Right lobe of liver (tissue), 6 donors: Measurements from ENCODE around the gene SPAG16. TPM values are rescaled to one million over a fixed set of nuclear protein-coding genes. Genes with fewer than 3 reads are reported as not detected.

Source experiments
- ATAC-seq, 4 donors: fragments of 200-7000 bp; cut with Tn5 transposase; one replicate each; pipeline ENCODE4 v1.9.1; 2020; ENCODE audit warnings: mild to moderate bottlenecking in 4 of 4, moderate library complexity in 4 of 4
- DNase-seq, 3 donors: peaks; one replicate each; pipeline ENCODE4 v3.0.0-alpha.2; 2020
- H3K27ac ChIP-seq, 3 donors: fragments of 200-600 bp; one replicate each; pipeline ENCODE4 v1.8.0; 2022
- H3K27me3 ChIP-seq, 2 donors: fragments of 200-600 bp; one replicate each; pipeline ENCODE4 v1.8.0; 2022
- H3K36me3 ChIP-seq, 4 donors: fragments of 200-600 bp; sonication (generic) in 1 of 4; one replicate each; pipeline versions ENCODE4 v1.5.1 to v1.8.0; 2017 to 2022; ENCODE audit warnings: control low read depth in 1 of 4
- H3K4me1 ChIP-seq, 4 donors: fragments of 200-600 bp; sonication (generic) in 1 of 4; one replicate each; pipeline versions ENCODE4 v1.5.1 to v1.8.0; 2017 to 2022; ENCODE audit warnings: control low read depth in 1 of 4
- H3K4me3 ChIP-seq, 3 donors: fragments of 200-600 bp; one replicate each; pipeline ENCODE4 v1.8.0; 2022
- H3K9me3 ChIP-seq, 4 donors: fragments of 200-600 bp; sonication (generic) in 1 of 4; one replicate each; pipeline versions ENCODE4 v1.5.1 to v1.8.0; 2017 to 2022; ENCODE audit warnings: control low read depth in 1 of 4
- POLR2A ChIP-seq: fragments of 450-650 bp; IDR thresholded peaks from one replicate; pipeline ENCODE4 v1.6.1; 2017; ENCODE audit warnings: antibody characterized with exemption, mild to moderate bottlenecking
- whole genome bisulfite sequencing: methylation state at CpG from one replicate; pipeline ENCODE4 v1.1.6; 2018; ENCODE audit warnings: low coverage, low lambda C conversion rate; ENCODE audit not compliant: insufficient coverage; ENCODE audit errors: missing lambda C conversion rate; 5-methylcytosine and 5-hydroxymethylcytosine counted together
- intact Hi-C, 2 donors: fragments of 100-400 bp; cut with DNase I; formaldehyde crosslinking; loops; one replicate each; pipeline versions ENCODE4 v1.11.2 to v1.14.1; 2022
- total RNA-seq, 6 experiments: library from RNA; depleted of rRNA in 2 of 6; stranded (reverse); fragments of >200 nt in 2 of 6; fragmentation: NEBNext Ultra II Directional in 3 of 6; extraction: Animal tissue kit (Norgen Biotek cat#: 25700) in 3 of 6; gene quantifications; one replicate each; pipeline versions ENCODE4 v1.1.0 to v1.2.4, GENCODE V29; 2016 to 2023
- TF ChIP-seq, protein P1 (sequence below), 4 donors: fragments of 200-600 bp in 3 of 4; fragments of 450-650 bp in 1 of 4; IDR thresholded peaks; one replicate each; pipeline versions ENCODE4 v1.5.1 to v1.8.0; 2016 to 2022; ENCODE audit warnings: antibody characterized with exemption in 4 of 4, mild to moderate bottlenecking in 2 of 4
- donor health status: DM: no; HTN: yes; CAD: no.
- donor health status: DM: no; HTN: no; CAD: no.
- donor health status: DM: no; HTN: no; CAD: no.
- donor health status: DM: no; HTN: yes; CAD: no.
- donor health status: DM: no; HTN: yes; CAD: no.

Gene SPAG16
- total RNA-seq, 6 experiments from 2014 or later: 7.2 to 15.3 (median 9.0) TPM

DNA sequence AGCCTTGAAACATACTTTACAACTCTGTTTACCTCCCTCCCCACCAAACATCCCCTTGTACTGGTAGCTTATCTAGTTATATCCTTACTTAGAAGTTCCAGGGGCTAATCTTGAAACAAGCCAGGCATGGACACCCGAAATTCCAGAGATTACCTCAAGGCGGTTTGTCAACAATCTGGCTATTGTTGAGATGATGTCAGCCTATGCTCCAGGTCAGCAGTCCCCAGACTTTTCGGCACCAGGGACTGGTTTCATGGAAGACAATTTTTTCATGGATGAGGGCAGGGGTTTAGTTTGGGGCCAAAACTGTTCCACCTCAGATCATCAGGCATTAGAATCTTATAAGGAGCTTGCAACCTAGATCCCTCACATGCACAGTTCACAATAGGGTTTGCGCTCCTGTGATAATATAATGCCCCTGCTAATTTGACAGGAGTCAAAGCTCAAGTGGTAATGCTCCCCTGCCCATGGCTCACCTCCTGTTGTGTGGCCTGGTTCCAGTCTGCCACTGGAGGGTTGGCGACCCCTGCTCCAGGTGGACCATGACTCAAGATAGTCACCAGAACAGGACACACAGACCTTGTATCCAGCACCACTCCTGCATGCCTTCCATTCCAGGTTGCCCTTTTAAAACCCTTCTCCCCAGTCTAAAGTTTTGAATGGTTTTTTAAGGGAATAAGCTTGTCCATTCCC, 171.2 kb downstream of the SPAG16 start:
- Histone ChIP-seq H3K4me3 (no peak overlapping the region), H3K4me1 (no peaks in the 10 kb centered on the region), H3K27ac (no peak overlapping the region), H3K9me3 (no peaks in the 10 kb centered on the region), H3K27me3 (no peaks in the 10 kb centered on the region), H3K36me3 (no peaks in the 10 kb centered on the region)
- WGBS: 55% methylated on average over 4 of the region's 5 CpGs
- TF ChIP-seq, protein P1, sequence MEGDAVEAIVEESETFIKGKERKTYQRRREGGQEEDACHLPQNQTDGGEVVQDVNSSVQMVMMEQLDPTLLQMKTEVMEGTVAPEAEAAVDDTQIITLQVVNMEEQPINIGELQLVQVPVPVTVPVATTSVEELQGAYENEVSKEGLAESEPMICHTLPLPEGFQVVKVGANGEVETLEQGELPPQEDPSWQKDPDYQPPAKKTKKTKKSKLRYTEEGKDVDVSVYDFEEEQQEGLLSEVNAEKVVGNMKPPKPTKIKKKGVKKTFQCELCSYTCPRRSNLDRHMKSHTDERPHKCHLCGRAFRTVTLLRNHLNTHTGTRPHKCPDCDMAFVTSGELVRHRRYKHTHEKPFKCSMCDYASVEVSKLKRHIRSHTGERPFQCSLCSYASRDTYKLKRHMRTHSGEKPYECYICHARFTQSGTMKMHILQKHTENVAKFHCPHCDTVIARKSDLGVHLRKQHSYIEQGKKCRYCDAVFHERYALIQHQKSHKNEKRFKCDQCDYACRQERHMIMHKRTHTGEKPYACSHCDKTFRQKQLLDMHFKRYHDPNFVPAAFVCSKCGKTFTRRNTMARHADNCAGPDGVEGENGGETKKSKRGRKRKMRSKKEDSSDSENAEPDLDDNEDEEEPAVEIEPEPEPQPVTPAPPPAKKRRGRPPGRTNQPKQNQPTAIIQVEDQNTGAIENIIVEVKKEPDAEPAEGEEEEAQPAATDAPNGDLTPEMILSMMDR (IDR thresholded peaks at IDR 0.05): no peak
- no peak for TF ChIP-seq POLR2A
- DNase-seq (no peak), ATAC-seq (no peak)
- intact Hi-C loops: no loop called here

DNA sequence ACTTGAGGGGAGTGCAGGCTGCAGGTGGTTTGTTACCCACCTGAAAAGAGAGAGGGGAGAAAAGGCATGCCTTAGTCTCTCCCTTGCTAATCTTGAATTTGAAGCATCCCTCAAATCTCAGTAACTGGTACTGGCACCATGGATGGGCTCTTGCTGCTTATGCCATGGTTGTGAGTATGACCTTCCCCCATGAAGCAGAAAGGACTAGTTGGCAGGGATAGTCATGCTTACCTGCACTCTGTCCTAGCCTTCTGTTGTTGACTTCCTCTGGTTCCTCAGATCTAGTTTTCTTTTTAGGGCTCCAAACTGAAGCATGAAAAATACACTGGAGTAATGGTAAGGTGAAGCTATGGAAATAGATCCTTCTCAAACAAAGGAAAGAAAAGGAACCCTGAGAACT, 191.2 kb downstream of the SPAG16 start:
- Histone ChIP-seq H3K36me3 (no peaks in the 10 kb centered on the region), H3K27me3 (no peaks in the 10 kb centered on the region), H3K4me1 (no peaks in the 10 kb centered on the region), H3K4me3 (no peak overlapping the region), H3K27ac (no peak overlapping the region), H3K9me3 (peaks cover 0 to 5% (median 0%) of the 10 kb centered on the region in 4 donors)
- TF ChIP-seq POLR2A: no peak
- TF ChIP-seq, protein P1 (IDR thresholded peaks at IDR 0.05): no peak
- intact Hi-C loops: no loop called here
- ATAC-seq (no peak), DNase-seq (no peak)

DNA sequence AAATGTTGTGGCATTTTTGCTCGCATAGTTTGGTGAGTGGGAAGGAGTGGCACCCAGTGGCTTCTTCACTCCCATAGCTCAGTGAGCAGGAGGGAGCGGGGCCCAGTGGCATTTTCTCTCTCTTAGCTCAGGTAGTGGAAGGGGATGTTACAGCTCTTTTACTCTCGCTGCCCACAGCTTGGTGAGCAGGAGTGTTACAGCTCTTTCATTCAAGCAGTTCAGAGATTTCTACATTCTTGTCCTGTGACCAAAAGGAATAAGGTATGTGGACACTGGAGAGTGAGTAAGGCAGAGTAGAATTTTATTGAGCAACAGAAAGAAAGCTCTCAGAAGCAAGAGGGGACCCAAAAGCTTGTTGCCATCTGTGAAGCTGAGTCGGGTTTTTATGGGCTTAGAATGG, 192.4 kb downstream of the SPAG16 start:
- Histone ChIP-seq H3K9me3 (peaks cover 0 to 5% (median 0%) of the 10 kb centered on the region in 4 donors), H3K4me3 (no peak overlapping the region), H3K4me1 (no peaks in the 10 kb centered on the region), H3K27ac (no peak overlapping the region), H3K36me3 (no peaks in the 10 kb centered on the region), H3K27me3 (no peaks in the 10 kb centered on the region)
- ATAC-seq: no peak
- TF ChIP-seq, protein P1 (IDR thresholded peaks at IDR 0.05): no peak
- TF ChIP-seq POLR2A: no peak
- no peak for DNase-seq
- intact Hi-C loops: no loop called here
- 80% methylated on average over 4 of the region's 4 CpGs for WGBS

DNA sequence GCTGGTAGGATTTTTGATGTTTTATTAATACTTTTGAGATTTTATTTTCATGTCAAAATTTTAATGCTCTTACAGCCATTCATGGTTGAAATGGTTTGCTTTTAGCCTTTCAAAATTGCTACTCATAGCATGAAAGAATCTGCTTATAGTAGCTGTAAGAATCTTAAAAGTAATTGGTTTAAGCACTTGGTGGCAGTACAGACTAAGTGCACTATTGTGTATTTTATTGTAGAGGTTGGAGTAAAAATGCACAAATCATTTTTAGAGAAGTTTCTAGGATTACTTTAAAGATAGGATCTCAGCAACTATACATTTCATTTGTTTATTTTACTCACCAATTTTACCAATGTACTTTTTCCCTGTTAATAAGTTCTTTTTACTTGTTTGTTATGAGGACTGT, 205.8 kb downstream of the SPAG16 start:
- H3K4me3 ChIP-seq: no peak overlapping the region
- H3K36me3 ChIP-seq: no peaks in the 10 kb centered on the region
- H3K27ac ChIP-seq: no peak overlapping the region
- TF ChIP-seq, protein P1 (IDR thresholded peaks at IDR 0.05): no peak
- no peak for TF ChIP-seq POLR2A
- DNase-seq (no peak), ATAC-seq (no peak)
- no peaks in the 10 kb centered on the region for H3K4me1 ChIP-seq
- intact Hi-C loops: no loop called here
- H3K27me3 ChIP-seq: no peaks in the 10 kb centered on the region
- H3K9me3 ChIP-seq: no peaks in the 10 kb centered on the region

DNA sequence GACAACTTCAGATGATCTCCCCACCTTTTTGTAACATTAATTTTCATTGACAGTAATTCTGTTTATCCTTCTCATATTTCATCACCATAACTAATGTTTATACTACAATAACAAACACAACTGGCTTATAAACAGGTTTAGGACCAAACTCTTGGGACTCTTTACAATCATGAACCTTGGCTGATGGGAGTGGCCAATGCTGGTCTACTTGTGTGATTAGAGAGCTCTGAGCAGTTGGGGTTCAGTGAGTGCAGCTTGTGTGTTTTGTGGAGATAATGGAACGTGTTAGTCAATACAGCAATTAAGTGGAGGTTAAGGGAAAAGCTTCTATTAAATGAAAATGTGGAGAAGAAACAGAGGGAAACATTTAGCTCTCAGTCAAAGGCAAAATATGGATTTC, 207.1 kb downstream of the SPAG16 start:
- H3K27ac ChIP-seq: no peak overlapping the region
- intact Hi-C loops: no loop called here
- no peaks in the 10 kb centered on the region for H3K36me3 ChIP-seq
- no peak for TF ChIP-seq POLR2A
- TF ChIP-seq, protein P1 (IDR thresholded peaks at IDR 0.05): no peak
- 58% methylated on average over 1 of the region's 1 CpG for WGBS
- no peaks in the 10 kb centered on the region for H3K9me3 ChIP-seq
- no peaks in the 10 kb centered on the region for H3K4me1 ChIP-seq
- ATAC-seq (no peak), DNase-seq (no peak)
- H3K27me3 ChIP-seq: no peaks in the 10 kb centered on the region
- no peak overlapping the region for H3K4me3 ChIP-seq
